K562 (cell line): ENCODE data around the gene PTOV1.

Experiments
- EZH2 ChIP-seq: IDR thresholded peaks from 2 replicates; pipeline ENCODE4 v1.6.1; 2012; ENCODE audit warnings: low read depth, mild to moderate bottlenecking, inconsistent platforms, low read length, borderline replicate concordance
- NFATC3 ChIP-seq: fragments of 450-650 bp; IDR thresholded peaks from 2 replicates; pipeline ENCODE4 v1.6.1; 2017; ENCODE audit warnings: mild to moderate bottlenecking
- NFIC ChIP-seq: fragments of 450-650 bp; IDR thresholded peaks from 2 replicates; pipeline ENCODE4 v1.6.1; 2017; ENCODE audit warnings: mild to moderate bottlenecking, inconsistent platforms
- NFRKB ChIP-seq: fragments of 450-650 bp; IDR thresholded peaks from 2 replicates; pipeline ENCODE4 v1.6.1; 2016; ENCODE audit warnings: low read depth
- RCOR1 ChIP-seq, 2 experiments: IDR thresholded peaks; 2 replicates each; pipeline ENCODE4 v1.6.1; 2012; ENCODE audit warnings: low read depth in 2 of 2, low read length in 2 of 2, borderline replicate concordance in 1 of 2, improper control_type of control experiment in 1 of 2
- SIN3A ChIP-seq, 2 experiments: fragments of 150-350 bp in 1 of 2; IDR thresholded peaks; 2 replicates each; pipeline ENCODE4 v1.6.1; 2011 to 2016; ENCODE audit warnings: borderline replicate concordance in 2 of 2, low read depth in 2 of 2, low read length in 2 of 2, mild to moderate bottlenecking in 2 of 2, moderate library complexity in 2 of 2; ENCODE audit not compliant: control insufficient read depth in 1 of 2
- SMARCC2 ChIP-seq: fragments of 450-650 bp; IDR thresholded peaks from 2 replicates; pipeline ENCODE4 v1.6.1; 2017; ENCODE audit warnings: antibody characterized with exemption, moderate library complexity, mild to moderate bottlenecking, low read depth
- SP1 ChIP-seq: sonication (generic); formaldehyde crosslinking; IDR thresholded peaks from 2 replicates; pipeline ENCODE4 v1.8.1; 2022; ENCODE audit warnings: mild to moderate bottlenecking, missing genetic modification reagents
- ZKSCAN1 ChIP-seq: fragments of 150-350 bp; IDR thresholded peaks from 2 replicates; pipeline ENCODE4 v1.6.1; 2016; ENCODE audit warnings: low read depth, low read length
- ZNF76 ChIP-seq: fragments of 250-450 bp; sonication (Bioruptor Pico); IDR thresholded peaks from 2 replicates; pipeline ENCODE4 v1.4.0; 2020; ENCODE audit warnings: mild to moderate bottlenecking, moderate library complexity, borderline replicate concordance
- TF ChIP-seq, protein P1 (sequence below), 3 experiments: IDR thresholded peaks in 2 of 3; conservative IDR thresholded peaks in 1 of 3; 2 replicates each; pipeline ENCODE4 v1.5.1; 2011 to 2012; ENCODE audit warnings: low read length in 3 of 3, mild to moderate bottlenecking in 3 of 3, control low read depth in 2 of 3, improper control_type of control experiment in 1 of 3, inconsistent platforms in 1 of 3, low read depth in 1 of 3, mixed read lengths in 1 of 3, moderate library complexity in 1 of 3; ENCODE audit not compliant: insufficient read depth in 2 of 3
- TF ChIP-seq, protein P2 (sequence below): IDR thresholded peaks from 3 replicates; pipeline ENCODE4 v1.6.1; 2011; ENCODE audit warnings: borderline replicate concordance, mild to moderate bottlenecking; ENCODE audit not compliant: insufficient read length, insufficient read depth
- TF ChIP-seq, protein P3 (sequence below): sonication (generic); formaldehyde crosslinking; IDR thresholded peaks from 2 replicates; pipeline ENCODE4 v1.8.0; 2022; ENCODE audit warnings: mild to moderate bottlenecking, missing genetic modification reagents, borderline replicate concordance

DNA sequence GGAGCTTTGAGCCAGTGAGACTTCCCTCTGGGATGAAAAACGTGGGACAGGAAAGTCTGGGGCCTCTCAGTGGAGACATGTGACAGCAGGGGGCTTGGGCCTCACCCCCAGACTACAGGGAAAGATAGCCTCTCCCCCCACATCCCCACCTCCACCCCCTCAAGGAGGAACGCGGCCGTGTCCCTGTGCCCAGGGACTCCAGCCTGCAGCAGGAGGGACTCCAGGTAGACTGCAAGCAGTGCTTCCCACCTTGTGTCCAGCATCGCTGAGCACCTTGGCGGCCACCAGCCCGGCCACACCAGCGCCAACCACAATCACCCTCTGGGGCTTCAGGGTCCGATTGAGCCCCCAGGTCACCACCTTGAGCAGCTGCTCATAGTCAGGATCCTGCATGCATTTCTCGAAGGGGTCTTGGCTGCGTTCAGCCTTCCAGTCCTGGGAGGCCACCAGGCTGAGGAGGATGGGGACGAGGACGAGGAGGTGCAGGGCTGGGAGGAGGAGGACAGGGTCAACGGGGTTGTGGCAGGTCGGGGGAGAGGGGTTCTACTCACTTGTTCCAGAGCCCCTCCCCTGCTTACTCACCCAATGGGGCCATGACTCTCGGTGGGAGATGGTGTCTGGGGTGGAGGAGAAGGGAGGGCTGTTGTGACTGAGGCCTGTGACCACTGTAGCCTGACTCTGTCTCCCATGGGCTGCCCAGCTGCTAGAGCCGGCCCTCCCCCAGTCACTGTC is 44.8 kb downstream of the PTOV1 start:
- TF ChIP-seq, protein P1, sequence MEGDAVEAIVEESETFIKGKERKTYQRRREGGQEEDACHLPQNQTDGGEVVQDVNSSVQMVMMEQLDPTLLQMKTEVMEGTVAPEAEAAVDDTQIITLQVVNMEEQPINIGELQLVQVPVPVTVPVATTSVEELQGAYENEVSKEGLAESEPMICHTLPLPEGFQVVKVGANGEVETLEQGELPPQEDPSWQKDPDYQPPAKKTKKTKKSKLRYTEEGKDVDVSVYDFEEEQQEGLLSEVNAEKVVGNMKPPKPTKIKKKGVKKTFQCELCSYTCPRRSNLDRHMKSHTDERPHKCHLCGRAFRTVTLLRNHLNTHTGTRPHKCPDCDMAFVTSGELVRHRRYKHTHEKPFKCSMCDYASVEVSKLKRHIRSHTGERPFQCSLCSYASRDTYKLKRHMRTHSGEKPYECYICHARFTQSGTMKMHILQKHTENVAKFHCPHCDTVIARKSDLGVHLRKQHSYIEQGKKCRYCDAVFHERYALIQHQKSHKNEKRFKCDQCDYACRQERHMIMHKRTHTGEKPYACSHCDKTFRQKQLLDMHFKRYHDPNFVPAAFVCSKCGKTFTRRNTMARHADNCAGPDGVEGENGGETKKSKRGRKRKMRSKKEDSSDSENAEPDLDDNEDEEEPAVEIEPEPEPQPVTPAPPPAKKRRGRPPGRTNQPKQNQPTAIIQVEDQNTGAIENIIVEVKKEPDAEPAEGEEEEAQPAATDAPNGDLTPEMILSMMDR (IDR thresholded peaks at IDR 0.05 in 2 of 3, conservative IDR thresholded peaks at IDR 0.05 in 1 of 3; ENCODE audit: insufficient read depth in 2 of 3, low read depth in 1 of 3, low read length in 3 of 3), result no peak
- no peak for TF ChIP-seq ZKSCAN1
- TF ChIP-seq, protein P2, sequence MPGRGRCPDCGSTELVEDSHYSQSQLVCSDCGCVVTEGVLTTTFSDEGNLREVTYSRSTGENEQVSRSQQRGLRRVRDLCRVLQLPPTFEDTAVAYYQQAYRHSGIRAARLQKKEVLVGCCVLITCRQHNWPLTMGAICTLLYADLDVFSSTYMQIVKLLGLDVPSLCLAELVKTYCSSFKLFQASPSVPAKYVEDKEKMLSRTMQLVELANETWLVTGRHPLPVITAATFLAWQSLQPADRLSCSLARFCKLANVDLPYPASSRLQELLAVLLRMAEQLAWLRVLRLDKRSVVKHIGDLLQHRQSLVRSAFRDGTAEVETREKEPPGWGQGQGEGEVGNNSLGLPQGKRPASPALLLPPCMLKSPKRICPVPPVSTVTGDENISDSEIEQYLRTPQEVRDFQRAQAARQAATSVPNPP, result no peak
- no peak for TF ChIP-seq SMARCC2
- TF ChIP-seq EZH2, result no peak
- TF ChIP-seq NFATC3, result no peak
- no peak for TF ChIP-seq NFIC
- TF ChIP-seq, protein P3, sequence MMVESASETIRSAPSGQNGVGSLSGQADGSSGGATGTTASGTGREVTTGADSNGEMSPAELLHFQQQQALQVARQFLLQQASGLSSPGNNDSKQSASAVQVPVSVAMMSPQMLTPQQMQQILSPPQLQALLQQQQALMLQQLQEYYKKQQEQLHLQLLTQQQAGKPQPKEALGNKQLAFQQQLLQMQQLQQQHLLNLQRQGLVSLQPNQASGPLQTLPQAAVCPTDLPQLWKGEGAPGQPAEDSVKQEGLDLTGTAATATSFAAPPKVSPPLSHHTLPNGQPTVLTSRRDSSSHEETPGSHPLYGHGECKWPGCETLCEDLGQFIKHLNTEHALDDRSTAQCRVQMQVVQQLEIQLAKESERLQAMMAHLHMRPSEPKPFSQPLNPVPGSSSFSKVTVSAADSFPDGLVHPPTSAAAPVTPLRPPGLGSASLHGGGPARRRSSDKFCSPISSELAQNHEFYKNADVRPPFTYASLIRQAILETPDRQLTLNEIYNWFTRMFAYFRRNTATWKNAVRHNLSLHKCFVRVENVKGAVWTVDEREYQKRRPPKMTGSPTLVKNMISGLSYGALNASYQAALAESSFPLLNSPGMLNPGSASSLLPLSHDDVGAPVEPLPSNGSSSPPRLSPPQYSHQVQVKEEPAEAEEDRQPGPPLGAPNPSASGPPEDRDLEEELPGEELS (CRISPR knock-in tag), result no peak
- no peak for TF ChIP-seq RCOR1 (IDR thresholded peaks at IDR 0.05; ENCODE audit: borderline replicate concordance in 1 of 2, low read depth in 2 of 2, low read length in 2 of 2)
- no peak for TF ChIP-seq SIN3A (IDR thresholded peaks at IDR 0.05; ENCODE audit: borderline replicate concordance in 2 of 2, control insufficient read depth in 1 of 2, low read depth in 2 of 2, low read length in 2 of 2)
- no peak for TF ChIP-seq SP1 (CRISPR knock-in tag)
- TF ChIP-seq NFRKB, result no peak
- no peak for TF ChIP-seq ZNF76
